ENCODE measurements around the gene VASH2.

DNA sequence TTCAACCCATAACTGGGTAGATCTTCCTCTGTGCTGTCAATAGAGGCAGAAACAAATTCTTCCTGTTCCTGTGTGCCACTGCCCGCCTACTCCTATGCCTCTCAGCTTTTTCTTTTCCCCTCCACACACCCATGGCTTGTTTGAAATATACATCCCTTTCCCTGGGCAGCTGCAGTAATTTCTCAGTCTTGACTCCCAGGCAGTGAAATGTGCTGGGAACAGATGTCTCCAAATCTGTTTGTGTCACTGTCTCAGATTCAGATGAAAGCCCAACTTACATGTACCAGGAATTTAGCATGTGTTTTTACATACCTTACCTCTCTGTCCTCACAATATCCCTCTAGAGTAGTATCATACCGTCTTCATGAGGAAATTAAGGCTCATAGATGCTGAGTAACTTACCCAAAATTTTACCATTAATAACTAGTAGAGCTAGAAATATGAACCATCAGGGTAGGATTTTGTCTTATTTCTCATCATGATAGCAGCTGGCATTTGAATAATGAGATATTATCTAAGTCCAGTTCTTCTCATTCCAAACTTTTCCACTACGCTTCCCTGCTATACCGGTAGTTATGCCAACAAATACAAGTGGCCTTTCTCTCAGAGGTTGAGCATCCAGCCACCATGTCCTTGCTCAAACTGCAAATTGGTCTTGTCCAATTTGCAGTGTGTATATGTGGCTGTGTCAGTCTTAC is 4.7 kb upstream of the VASH2 start:
- TF ChIP-seq, protein P1, sequence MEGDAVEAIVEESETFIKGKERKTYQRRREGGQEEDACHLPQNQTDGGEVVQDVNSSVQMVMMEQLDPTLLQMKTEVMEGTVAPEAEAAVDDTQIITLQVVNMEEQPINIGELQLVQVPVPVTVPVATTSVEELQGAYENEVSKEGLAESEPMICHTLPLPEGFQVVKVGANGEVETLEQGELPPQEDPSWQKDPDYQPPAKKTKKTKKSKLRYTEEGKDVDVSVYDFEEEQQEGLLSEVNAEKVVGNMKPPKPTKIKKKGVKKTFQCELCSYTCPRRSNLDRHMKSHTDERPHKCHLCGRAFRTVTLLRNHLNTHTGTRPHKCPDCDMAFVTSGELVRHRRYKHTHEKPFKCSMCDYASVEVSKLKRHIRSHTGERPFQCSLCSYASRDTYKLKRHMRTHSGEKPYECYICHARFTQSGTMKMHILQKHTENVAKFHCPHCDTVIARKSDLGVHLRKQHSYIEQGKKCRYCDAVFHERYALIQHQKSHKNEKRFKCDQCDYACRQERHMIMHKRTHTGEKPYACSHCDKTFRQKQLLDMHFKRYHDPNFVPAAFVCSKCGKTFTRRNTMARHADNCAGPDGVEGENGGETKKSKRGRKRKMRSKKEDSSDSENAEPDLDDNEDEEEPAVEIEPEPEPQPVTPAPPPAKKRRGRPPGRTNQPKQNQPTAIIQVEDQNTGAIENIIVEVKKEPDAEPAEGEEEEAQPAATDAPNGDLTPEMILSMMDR (conservative IDR thresholded peaks at IDR 0.05; ENCODE audit: low read depth in 2 of 2) = no peak
- TF ChIP-seq POLR2AphosphoS5 (IDR thresholded peaks at IDR 0.05; ENCODE audit: low read depth) = no peak
- no peak for TF ChIP-seq JUNB (IDR thresholded peaks at IDR 0.05; ENCODE audit: unreplicated experiment)
- TF ChIP-seq CREB1 (CRISPR knock-in tag; IDR thresholded peaks at IDR 0.05; ENCODE audit: low read depth) = no peak
- no peak for TF ChIP-seq EZH2 (IDR thresholded peaks at IDR 0.05; ENCODE audit: low read depth, unreplicated experiment)
- TF ChIP-seq EZH2phosphoT487 (IDR thresholded peaks at IDR 0.05; ENCODE audit: unreplicated experiment) = no peak
